ENCODE measurements around the gene SYT13.

The SYT13 gene

DNA sequence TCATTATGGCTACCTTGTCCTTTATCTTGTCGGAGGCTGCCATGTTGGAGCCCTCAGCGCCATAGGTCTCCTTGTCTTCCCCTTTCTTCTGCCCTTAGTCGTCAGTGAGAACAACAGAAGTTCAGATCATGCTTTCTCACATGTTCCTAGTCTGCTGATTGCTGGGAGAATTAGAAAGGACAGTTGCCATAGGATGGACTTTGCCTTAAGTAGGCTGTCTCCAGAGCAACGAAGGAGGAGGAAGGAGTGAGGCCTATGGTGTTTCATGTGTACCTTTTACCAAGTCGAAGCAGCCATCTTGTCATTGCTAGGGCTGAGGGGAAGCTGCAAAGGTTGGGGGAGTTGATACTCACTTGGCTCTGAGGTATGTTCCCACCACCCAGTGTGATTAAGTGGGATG, 62.6 kb downstream of the SYT13 start:
- H3K27ac ChIP-seq: no peak overlapping the region
- DNase-seq: no peak
- no peaks in the 10 kb centered on the region for H3K27me3 ChIP-seq (ENCODE audit: insufficient read depth, low read depth, severe bottlenecking)
- peaks cover 10% of the 10 kb centered on the region; the same call in 1 of the 2 replicates for H3K36me3 ChIP-seq
- no peak overlapping the region for H3K4me3 ChIP-seq (ENCODE audit: low read depth, low read length)
- no peaks in the 10 kb centered on the region for H3K9me3 ChIP-seq (ENCODE audit: severe bottlenecking)
- TF ChIP-seq, protein P1, sequence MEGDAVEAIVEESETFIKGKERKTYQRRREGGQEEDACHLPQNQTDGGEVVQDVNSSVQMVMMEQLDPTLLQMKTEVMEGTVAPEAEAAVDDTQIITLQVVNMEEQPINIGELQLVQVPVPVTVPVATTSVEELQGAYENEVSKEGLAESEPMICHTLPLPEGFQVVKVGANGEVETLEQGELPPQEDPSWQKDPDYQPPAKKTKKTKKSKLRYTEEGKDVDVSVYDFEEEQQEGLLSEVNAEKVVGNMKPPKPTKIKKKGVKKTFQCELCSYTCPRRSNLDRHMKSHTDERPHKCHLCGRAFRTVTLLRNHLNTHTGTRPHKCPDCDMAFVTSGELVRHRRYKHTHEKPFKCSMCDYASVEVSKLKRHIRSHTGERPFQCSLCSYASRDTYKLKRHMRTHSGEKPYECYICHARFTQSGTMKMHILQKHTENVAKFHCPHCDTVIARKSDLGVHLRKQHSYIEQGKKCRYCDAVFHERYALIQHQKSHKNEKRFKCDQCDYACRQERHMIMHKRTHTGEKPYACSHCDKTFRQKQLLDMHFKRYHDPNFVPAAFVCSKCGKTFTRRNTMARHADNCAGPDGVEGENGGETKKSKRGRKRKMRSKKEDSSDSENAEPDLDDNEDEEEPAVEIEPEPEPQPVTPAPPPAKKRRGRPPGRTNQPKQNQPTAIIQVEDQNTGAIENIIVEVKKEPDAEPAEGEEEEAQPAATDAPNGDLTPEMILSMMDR (IDR thresholded peaks at IDR 0.05; ENCODE audit: low read depth, low read length): no peak

DNA sequence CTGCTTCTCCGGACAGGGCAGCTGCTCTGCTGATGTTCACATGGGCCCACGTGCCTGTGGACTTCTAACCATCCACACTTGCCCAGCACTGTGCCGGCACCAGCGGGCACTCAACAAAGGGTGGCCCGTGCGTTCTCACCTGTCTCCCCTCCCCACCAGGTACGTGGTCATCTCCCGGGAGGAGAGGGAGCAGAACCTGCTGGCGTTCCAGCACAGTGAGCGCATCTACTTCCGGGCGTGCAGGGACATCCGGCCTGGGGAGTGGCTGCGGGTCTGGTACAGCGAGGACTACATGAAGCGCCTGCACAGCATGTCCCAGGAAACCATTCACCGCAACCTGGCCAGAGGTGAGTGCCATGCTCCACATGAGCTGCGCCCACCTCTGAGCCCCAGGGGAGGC, 66.7 kb downstream of the SYT13 start:
- Histone ChIP-seq H3K27ac (no peak overlapping the region), H3K36me3 (no peaks in the 10 kb centered on the region; the same call in 1 of the 2 replicates), H3K27me3 (ENCODE audit: insufficient read depth, low read depth, severe bottlenecking) (no peaks in the 10 kb centered on the region), H3K9me3 (ENCODE audit: severe bottlenecking) (no peaks in the 10 kb centered on the region), H3K4me3 (ENCODE audit: low read depth, low read length) (no peak overlapping the region)
- DNase-seq: no peak
- TF ChIP-seq, protein P1 (IDR thresholded peaks at IDR 0.05; ENCODE audit: low read depth, low read length): no peak

DNA sequence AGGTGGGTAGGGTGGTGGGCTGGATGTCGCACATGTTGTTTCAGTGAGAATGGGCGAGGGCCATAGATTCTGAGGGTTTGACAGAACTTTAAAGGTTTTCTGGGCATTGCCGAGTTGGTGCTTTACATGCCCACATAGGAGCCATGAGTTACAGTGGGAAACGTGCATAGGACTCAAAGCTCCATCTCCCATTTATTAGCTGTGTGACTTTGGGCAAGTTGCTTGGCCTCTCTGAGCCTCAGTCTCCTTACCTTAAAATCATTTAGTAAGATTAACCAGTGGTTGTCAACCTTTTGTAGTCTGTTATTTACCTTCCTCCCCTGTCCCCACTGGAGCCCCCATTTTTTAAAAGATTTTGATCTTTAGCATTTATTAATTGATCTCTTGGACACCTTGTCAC, 67.4 kb downstream of the SYT13 start:
- no peaks in the 10 kb centered on the region; the same call in 1 of the 2 replicates for H3K36me3 ChIP-seq
- DNase-seq: no peak
- no peak overlapping the region for H3K27ac ChIP-seq
- H3K9me3 ChIP-seq (ENCODE audit: severe bottlenecking): no peaks in the 10 kb centered on the region
- no peak overlapping the region for H3K4me3 ChIP-seq (ENCODE audit: low read depth, low read length)
- TF ChIP-seq, protein P1 (IDR thresholded peaks at IDR 0.05; ENCODE audit: low read depth, low read length): no peak
- H3K27me3 ChIP-seq (ENCODE audit: insufficient read depth, low read depth, severe bottlenecking): no peaks in the 10 kb centered on the region

DNA sequence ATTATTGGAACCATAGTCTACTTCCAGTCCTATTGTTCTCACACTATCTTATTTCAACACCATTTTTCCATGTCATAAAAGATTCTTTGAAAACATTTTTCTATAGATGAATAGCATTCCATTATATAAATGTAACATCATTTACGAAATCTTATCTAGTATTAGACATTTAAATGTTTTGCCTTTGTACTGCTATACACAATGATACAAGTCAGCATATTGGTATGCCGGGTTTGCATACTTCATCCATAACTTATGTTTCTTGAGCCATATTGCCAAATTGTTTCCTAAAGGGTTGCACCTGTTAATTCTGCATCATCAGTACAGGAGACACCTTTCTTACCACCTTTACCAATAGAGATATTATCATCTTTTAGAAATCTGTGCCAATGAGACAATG, 68.2 kb downstream of the SYT13 start:
- peaks cover 1% of the 10 kb centered on the region for H3K36me3 ChIP-seq
- DNase-seq: no peak
- no peaks in the 10 kb centered on the region for H3K9me3 ChIP-seq (ENCODE audit: severe bottlenecking)
- H3K4me3 ChIP-seq (ENCODE audit: low read depth, low read length): no peak overlapping the region
- TF ChIP-seq, protein P1 (IDR thresholded peaks at IDR 0.05; ENCODE audit: low read depth, low read length): no peak
- H3K27ac ChIP-seq: no peak overlapping the region
- H3K27me3 ChIP-seq (ENCODE audit: insufficient read depth, low read depth, severe bottlenecking): no peaks in the 10 kb centered on the region

DNA sequence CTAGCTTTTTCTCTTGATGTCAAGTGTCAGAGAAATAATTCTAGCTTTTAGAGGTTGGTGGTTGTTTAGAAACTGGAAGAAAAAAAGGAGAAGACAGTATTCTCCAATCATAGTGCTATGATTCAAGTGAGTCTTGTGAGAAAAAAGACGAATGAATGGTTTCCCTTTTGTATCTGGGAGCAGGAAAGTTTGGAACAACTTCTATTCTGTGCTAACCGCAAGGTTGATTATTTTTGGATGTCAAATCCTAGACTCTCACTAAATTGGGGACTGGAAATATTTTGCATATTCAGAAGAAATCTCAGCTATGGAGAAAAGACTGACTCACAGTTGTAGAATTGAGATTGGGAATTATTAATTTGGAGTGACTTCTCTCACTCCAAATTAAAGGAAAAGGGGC, 69.2 kb downstream of the SYT13 start:
- no peaks in the 10 kb centered on the region for H3K27me3 ChIP-seq (ENCODE audit: insufficient read depth, low read depth, severe bottlenecking)
- no peaks in the 10 kb centered on the region for H3K9me3 ChIP-seq (ENCODE audit: severe bottlenecking)
- no peak overlapping the region for H3K4me3 ChIP-seq (ENCODE audit: low read depth, low read length)
- peaks cover 3% of the 10 kb centered on the region for H3K36me3 ChIP-seq
- no peak for DNase-seq
- no peak overlapping the region for H3K27ac ChIP-seq
- TF ChIP-seq, protein P1 (IDR thresholded peaks at IDR 0.05; ENCODE audit: low read depth, low read length): no peak

DNA sequence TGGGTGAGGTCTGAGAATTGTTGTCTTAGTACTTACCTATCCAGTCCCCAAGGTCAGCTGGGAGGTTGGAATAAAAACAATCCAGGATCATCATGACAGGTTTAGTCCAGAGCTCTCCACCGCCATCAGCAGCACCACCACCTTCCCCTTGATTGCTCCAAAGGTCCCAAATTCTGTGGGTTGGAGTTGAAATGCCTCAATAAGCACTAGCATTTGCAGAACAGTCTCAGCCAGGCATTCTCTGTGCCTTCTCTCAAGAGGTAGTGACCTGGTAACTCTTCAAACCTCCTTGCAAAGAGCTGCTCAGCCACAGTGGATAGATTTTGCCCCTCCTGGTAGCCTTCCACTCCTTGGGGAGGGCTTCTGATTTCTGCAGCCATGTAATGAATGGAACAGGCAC, 70.1 kb downstream of the SYT13 start:
- no peak overlapping the region for H3K4me3 ChIP-seq (ENCODE audit: low read depth, low read length)
- TF ChIP-seq, protein P1 (IDR thresholded peaks at IDR 0.05; ENCODE audit: low read depth, low read length): no peak
- DNase-seq: no peak
- H3K27ac ChIP-seq: no peak overlapping the region
- H3K36me3 ChIP-seq: peaks cover 3% of the 10 kb centered on the region
- no peaks in the 10 kb centered on the region for H3K27me3 ChIP-seq (ENCODE audit: insufficient read depth, low read depth, severe bottlenecking)
- no peaks in the 10 kb centered on the region for H3K9me3 ChIP-seq (ENCODE audit: severe bottlenecking)

All from WERI-Rb-1 (cell line).